NCI-H2196 (cell line): ENCODE results near the gene GREM1.

Source experiments
- DNase-seq: peaks from one replicate; lab custom pipeline; 2025; ENCODE audit not compliant: unreplicated experiment; lab: John Stamatoyannopoulos, UW

GREM1 gene

GRCh38 chr15:32694222-32694983 lies 23.4 kb upstream of the GREM1 start:
- no peak for DNase-seq

- no peak for DNase-seq
Measured at GRCh38 chr15:32698773-32699390, 18.9 kb upstream of the GREM1 start.

- DNase-seq = no peak
Measured at GRCh38 chr15:32700501-32701150, 17.2 kb upstream of the GREM1 start.

- no peak for DNase-seq
Measured at GRCh38 chr15:32701863-32702262, 15.9 kb upstream of the GREM1 start.

- peak; percentile 11 for DNase-seq
Measured at GRCh38 chr15:32704395-32704981, 13.3 kb upstream of the GREM1 start.

- no peak for DNase-seq
Measured at GRCh38 chr15:32705446-32705845, 12.4 kb upstream of the GREM1 start.

- DNase-seq = no peak
Measured at GRCh38 chr15:32706704-32707103, 11.1 kb upstream of the GREM1 start.

- DNase-seq = no peak
Measured at GRCh38 chr15:32707436-32707835, 10.4 kb upstream of the GREM1 start.

- no peak for DNase-seq
Measured at GRCh38 chr15:32709295-32710033, 8.3 kb upstream of the GREM1 start.

GRCh38 chr15:32715276-32715675 lies 2.5 kb upstream of the GREM1 start:
- no peak for DNase-seq

- DNase-seq = no peak
Measured at GRCh38 chr15:32716216-32716914, 1.4 kb upstream of the GREM1 start.

- no peak for DNase-seq
Measured at GRCh38 chr15:32716915-32717425, 834 bp upstream of the GREM1 start.

- DNase-seq = no peak
Measured at GRCh38 chr15:32718227-32718820, 520 bp downstream of the GREM1 start.

GRCh38 chr15:32718821-32719716 lies 1.3 kb downstream of the GREM1 start:
- no peak for DNase-seq

GRCh38 chr15:32721596-32721995 lies 3.8 kb downstream of the GREM1 start:
- no peak for DNase-seq

GRCh38 chr15:32722136-32722535 lies 4.3 kb downstream of the GREM1 start:
- no peak for DNase-seq

GRCh38 chr15:32723171-32723948 lies 5.6 kb downstream of the GREM1 start:
- DNase-seq = no peak

- no peak for DNase-seq
Measured at GRCh38 chr15:32729700-32730395, 12.0 kb downstream of the GREM1 start.
